ENCODE data around the gene NFAM1.

NFAM1 gene

GRCh38 chr22:42338479-42338878 is 93.7 kb downstream of the NFAM1 start:
- DNase-seq (ENCODE audit: low read depth in 2 of 2): no peak
- TF ChIP-seq, protein P1, sequence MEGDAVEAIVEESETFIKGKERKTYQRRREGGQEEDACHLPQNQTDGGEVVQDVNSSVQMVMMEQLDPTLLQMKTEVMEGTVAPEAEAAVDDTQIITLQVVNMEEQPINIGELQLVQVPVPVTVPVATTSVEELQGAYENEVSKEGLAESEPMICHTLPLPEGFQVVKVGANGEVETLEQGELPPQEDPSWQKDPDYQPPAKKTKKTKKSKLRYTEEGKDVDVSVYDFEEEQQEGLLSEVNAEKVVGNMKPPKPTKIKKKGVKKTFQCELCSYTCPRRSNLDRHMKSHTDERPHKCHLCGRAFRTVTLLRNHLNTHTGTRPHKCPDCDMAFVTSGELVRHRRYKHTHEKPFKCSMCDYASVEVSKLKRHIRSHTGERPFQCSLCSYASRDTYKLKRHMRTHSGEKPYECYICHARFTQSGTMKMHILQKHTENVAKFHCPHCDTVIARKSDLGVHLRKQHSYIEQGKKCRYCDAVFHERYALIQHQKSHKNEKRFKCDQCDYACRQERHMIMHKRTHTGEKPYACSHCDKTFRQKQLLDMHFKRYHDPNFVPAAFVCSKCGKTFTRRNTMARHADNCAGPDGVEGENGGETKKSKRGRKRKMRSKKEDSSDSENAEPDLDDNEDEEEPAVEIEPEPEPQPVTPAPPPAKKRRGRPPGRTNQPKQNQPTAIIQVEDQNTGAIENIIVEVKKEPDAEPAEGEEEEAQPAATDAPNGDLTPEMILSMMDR (IDR thresholded peaks at IDR 0.05; ENCODE audit: low read depth, low read length): no peak
- no peak overlapping the region for H3K4me3 ChIP-seq (replicated peaks in 1 of 2; ENCODE audit: low read depth in 2 of 2, low read length in 2 of 2)

DNA sequence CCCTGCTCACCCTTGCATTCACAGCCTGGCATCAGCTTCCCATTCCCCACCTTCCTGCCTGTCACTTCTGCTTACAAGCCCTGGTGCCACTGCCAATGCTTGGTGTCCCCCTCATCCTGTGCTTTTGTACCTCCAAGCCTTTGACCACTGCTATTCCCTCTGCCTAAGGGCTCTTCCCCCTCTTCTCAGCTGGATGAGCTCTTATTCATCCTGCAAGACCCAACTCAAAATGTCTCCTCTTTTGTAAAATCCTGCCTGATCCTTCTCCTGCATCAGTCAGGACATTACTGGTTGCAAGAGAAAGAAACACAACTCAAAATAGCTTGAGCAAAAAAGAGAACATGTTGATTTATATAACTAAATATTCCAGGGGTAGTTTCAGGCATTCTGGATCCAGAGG is 94.8 kb downstream of the NFAM1 start:
- TF ChIP-seq, protein P1 (IDR thresholded peaks at IDR 0.05; ENCODE audit: low read depth, low read length): no peak
- no peak overlapping the region for H3K4me3 ChIP-seq (replicated peaks in 1 of 2; ENCODE audit: low read depth in 2 of 2, low read length in 2 of 2)
- DNase-seq (ENCODE audit: low read depth in 2 of 2): no peak

- TF ChIP-seq, protein P1 (IDR thresholded peaks at IDR 0.05; ENCODE audit: low read depth, low read length): no peak
- DNase-seq (ENCODE audit: low read depth in 2 of 2): no peak
- H3K4me3 ChIP-seq (replicated peaks in 1 of 2; ENCODE audit: low read depth in 2 of 2, low read length in 2 of 2): no peak overlapping the region
Measured at GRCh38 chr22:42336527-42337227, 95.5 kb downstream of the NFAM1 start.

GRCh38 chr22:42335839-42336378 is 96.3 kb downstream of the NFAM1 start:
- no peak overlapping the region for H3K4me3 ChIP-seq (replicated peaks in 1 of 2; ENCODE audit: low read depth in 2 of 2, low read length in 2 of 2)
- TF ChIP-seq, protein P1 (IDR thresholded peaks at IDR 0.05; ENCODE audit: low read depth, low read length): no peak
- no peak for DNase-seq (ENCODE audit: low read depth in 2 of 2)

- H3K4me3 ChIP-seq (replicated peaks in 1 of 2; ENCODE audit: low read depth in 2 of 2, low read length in 2 of 2): no peak overlapping the region
- TF ChIP-seq, protein P1 (IDR thresholded peaks at IDR 0.05; ENCODE audit: low read depth, low read length): no peak
- no peak for DNase-seq (ENCODE audit: low read depth in 2 of 2)
Measured at GRCh38 chr22:42334875-42335512, 97.2 kb downstream of the NFAM1 start.

DNA sequence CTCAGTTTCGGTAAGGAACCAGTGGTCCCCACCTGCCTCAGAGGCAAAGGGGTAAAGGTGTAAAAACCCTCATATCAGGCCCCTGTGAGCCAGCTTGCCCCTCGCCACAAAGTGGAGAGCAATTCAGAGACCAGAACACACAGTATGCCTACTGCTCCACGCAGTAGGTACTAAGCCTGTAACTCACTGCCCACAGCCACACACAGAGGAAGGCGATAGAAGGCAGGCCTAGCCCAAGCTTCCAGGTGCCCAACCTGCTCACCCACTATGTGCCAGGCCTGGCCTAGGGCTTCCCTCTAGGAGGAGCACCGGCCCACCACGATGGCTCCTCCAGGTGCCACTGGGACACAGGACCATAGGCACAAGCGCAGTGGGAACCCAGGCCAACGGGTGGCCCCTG is 98.7 kb downstream of the NFAM1 start:
- TF ChIP-seq, protein P1 (IDR thresholded peaks at IDR 0.05; ENCODE audit: low read depth, low read length): no peak

More for the DNA sequence above, 98.7 kb downstream of the NFAM1 start:
- no peak for DNase-seq (ENCODE audit: low read depth in 2 of 2)
- no peak overlapping the region for H3K4me3 ChIP-seq (replicated peaks in 1 of 2; ENCODE audit: low read depth in 2 of 2, low read length in 2 of 2)

Measured in cardiac fibroblast (primary cell).